Glomerular visceral epithelial cell (primary cell): ENCODE results near the gene ITPRIPL2.

Experiments used
- DNase-seq: peaks from one replicate; pipeline ENCODE4 v3.0.0-alpha.2; 2016; ENCODE audit errors: extremely low spot score

The ITPRIPL2 gene

GRCh38 chr16:19119564-19119963 is 5.8 kb downstream of the ITPRIPL2 start:
- DNase-seq: no peak

GRCh38 chr16:19123535-19124178 is 9.9 kb downstream of the ITPRIPL2 start:
- DNase-seq: no peak

DNA sequence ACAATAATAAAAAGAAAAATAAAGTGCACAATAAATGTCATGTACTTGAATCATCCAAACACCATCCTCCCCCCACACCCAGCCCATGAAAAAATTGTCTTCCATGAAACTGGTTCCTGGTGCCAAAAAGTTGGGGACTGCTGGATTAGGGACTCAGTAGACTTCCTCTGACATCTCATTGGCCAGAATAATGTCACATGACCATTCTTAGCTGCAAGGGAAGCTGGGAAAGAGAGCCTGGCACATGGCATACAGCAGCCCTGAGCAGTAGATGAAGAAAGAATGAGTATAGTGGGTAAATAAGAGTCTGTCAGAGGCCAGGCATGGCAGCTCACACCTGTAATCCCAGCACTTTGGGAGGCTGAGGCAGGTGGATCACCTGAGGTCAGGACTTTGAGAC is 12.5 kb downstream of the ITPRIPL2 start:
- no peak for DNase-seq

GRCh38 chr16:19127205-19127604 is 13.4 kb downstream of the ITPRIPL2 start:
- no peak for DNase-seq

- no peak for DNase-seq
Measured at GRCh38 chr16:19127674-19128131, 13.9 kb downstream of the ITPRIPL2 start.

GRCh38 chr16:19128454-19129200 is 14.9 kb downstream of the ITPRIPL2 start:
- DNase-seq: no peak

- no peak for DNase-seq
Measured at GRCh38 chr16:19130385-19130784, 16.6 kb downstream of the ITPRIPL2 start.

DNA sequence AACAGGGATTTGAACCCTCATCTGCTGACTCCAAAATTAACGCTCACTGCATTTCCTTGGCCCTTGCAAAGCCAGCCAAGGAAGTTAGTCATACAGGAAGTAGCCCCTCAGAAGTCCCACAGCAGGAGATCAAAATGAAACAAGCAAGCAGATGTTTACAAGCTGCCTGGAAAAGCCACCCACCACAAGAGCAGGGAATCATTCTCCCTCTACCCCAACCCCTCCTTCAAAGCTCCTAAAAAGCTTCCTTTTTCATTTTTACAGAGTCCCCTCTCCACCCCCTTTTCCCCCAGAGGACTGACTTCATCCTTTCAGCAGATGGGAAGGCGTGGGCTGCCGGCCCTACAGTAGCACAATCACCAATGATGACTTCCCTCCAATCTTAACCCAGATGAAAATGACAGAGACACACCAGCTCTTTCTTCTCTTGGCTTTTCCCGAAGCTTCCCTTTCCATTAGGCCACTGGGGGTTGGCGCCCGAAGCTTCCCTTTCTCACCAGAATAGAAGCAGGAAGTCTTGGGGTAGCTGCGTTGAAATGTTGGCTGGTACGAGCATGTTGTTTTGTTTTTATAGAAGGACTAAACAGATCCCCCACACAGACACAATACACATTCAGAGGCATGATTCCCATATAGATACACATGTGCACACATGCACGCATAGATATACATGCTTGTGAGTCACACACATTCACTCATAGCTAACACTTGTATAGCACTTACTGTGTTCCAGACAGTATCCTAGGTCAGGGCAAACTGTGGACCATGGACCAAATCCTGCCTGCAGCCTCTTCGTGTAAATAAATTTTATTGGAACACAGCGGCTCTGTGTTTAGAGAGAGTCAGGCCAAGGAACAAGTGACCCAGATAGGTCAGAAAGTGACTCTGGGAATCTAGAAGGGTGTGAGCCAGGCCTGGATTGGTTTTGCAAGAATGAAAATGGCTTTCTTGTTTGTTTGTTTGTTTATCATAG is 17.4 kb downstream of the ITPRIPL2 start:
- peak; percentile 25 for DNase-seq

DNA sequence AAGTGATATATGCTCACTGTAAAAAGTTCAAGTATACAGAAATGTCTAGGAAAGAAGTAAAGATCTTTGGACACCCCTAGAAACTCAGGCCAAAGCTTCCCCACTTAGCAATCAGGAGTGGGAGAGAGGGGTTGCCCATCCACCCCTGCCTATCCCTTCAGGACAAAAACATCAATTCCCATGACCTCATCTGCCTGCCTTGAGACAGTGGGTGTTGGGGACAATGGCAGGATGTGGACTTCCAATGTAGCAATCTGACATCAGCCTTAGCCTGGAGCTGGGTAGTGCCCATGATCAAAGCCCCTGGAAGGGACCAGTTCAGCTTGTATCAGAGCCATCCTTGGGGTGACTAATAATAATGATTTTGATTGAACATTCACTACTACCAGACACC is 18.1 kb downstream of the ITPRIPL2 start:
- no peak for DNase-seq

DNA sequence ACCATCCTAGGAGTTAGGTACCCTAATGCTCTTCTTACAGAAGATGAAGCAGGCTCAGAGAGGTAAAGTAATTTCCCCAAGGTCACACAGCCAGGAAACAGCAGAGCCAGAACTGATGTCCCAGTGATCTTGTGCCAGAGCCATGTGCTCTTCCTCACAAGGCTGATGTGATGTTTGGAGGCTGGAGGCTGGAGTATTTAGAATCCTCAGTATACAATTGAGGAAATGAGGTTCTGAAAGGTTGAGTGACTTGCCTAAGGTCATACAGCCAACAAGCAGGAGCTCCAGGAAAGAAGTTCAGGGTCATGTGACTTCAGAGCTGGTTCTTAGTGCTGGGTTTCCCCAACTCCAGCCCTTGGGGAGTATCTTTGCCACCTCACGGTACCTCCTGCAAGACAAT is 18.5 kb downstream of the ITPRIPL2 start:
- no peak for DNase-seq

- DNase-seq: no peak
Measured at GRCh38 chr16:19132898-19133297, 19.1 kb downstream of the ITPRIPL2 start.

DNA sequence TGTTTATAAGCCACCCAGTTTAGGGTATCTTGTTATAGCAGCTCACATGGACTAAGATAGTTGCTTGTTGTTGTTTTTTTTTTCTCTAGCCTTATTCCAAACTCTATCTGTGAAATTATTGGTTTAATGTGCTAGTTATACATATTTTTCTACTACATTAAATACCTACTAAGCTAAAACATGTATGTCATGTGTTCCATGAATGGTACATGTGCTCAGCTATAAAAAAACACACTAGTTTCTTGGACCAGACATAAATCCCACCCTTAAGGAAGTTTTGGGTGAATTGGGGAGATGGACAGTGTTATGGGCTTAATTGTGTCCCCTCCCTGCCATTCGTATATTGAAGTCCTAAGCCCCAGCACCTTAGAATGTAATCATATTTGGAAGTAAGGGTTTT is 19.8 kb downstream of the ITPRIPL2 start:
- no peak for DNase-seq

DNA sequence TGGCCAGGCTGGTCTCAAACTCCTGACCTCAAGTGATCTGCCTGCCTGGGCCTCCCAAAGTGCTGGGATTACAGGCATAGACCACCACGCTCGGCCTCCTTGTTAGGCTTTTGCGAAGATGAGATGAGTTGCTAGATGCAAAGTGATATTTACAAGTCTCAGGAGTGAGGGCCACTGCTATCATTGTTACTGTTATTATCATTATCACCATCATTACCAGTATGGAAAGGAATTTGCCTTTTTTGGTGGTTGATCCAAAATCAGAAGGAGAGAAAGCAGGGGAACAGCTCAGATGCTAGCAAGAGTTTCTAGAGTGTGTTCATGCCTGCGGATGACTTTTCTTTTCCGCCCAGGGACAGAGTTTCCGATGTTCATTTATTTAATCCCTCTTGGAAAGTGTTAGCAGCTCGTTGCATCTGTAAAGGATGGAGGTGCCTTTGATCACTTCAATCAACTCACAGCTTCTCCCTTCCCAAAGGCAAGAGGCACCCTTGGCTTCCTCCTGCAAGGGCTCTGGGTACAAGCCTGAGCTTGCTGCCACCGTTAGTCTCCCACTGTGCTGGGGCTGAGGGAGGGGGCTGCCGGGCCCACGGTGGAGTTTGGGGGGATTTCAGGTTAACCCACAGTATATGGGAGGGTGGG is 21.6 kb downstream of the ITPRIPL2 start:
- DNase-seq: no peak

GRCh38 chr16:19135896-19136438 is 22.2 kb downstream of the ITPRIPL2 start:
- DNase-seq: no peak

GRCh38 chr16:19136549-19137196 is 22.9 kb downstream of the ITPRIPL2 start:
- DNase-seq: no peak

DNA sequence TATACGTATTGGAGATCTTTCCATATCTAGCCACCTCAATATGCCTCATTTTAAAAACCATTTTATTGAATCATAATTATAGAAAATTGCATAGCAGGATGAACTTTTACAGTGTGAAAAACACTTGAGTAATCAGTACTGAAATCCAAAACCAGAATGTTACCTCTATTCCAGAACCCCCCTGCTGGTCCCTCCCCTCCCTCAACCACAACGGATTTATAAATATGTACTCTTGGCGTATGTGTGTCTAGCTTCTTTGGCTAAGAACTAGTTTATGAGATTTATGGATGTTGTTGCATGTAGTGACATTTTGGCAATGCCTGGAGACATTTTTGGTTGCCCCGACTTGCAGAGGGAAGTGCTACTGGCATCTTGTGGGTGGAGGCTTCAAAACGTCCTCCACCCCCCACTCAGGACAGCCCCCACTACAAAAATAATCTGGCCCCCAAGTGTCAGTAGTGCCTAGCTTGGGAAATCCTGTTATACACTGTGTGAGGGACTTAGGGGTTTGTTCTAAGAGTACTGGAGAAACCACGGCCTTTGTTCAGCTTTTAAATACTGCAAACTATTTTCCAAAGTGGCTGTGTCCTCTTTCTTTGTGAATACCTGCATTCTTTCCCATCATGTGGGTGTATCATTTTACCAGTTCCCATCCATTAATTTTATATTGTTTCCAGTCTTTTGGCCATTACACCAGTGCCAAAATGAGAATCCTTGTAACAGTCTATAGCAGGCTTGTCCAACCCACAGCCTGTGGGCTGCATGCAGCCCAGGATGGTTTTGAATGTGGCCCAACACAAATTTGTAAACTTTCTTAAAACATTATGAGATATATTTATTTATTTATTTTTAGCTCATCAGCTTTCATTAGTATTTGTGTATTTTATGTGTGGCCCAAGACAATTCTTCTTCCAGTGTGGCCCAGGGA is 23.7 kb downstream of the ITPRIPL2 start:
- no peak for DNase-seq

GRCh38 chr16:19138601-19139000 is 24.8 kb downstream of the ITPRIPL2 start:
- no peak for DNase-seq

GRCh38 chr16:19139436-19140091 is 25.8 kb downstream of the ITPRIPL2 start:
- no peak for DNase-seq

DNA sequence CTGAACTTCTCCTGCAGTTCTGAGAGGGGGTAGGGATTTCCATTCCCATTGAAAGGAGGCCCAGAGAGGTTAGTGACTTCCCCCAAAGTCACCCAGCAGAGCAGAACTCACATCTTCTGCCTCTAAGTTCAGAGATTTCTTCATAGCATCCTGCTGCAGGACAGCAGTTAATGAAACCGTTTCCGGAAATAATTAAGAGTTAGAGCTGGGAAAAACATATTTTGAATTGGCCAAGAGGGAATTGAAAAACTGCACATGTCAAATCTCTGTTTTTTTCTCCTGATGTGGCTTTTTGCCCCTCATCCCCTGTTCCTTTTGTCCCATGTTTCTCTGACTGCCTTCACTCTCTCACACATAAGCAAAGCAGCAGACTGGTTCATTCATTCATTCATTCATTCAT is 26.6 kb downstream of the ITPRIPL2 start:
- DNase-seq: no peak
